Adrenal gland (tissue), 12 donors: ENCODE results near the gene CCK. TPM values are rescaled to one million over a fixed set of nuclear protein-coding genes. Genes with fewer than 3 reads are reported as not detected.

ENCODE experiments used
- DNase-seq, 7 donors: peaks; one replicate each; pipeline ENCODE4 v3.0.0-alpha.2; 2019 to 2020
- H3K27ac ChIP-seq, 5 donors: fragments of 200-600 bp; sonication (generic) in 4 of 5; 1 replicate in 3 of 5; 2 replicates in 2 of 5; pipeline versions ENCODE4 v1.5.1 to v1.8.0; 2016 to 2020; ENCODE audit warnings: mild to moderate bottlenecking in 1 of 5
- H3K27me3 ChIP-seq: fragments of 200-600 bp; 2 replicates; pipeline ENCODE4 v1.8.0; 2021
- H3K36me3 ChIP-seq, 2 donors: fragments of 200-600 bp; replicated peaks in 1 of 2; 1 replicate in 1 of 2; 2 replicates in 1 of 2; pipeline versions ENCODE4 v1.5.1 to v1.8.0; 2018 to 2022
- H3K4me1 ChIP-seq, 2 donors: fragments of 200-600 bp; replicated peaks in 1 of 2; 1 replicate in 1 of 2; 2 replicates in 1 of 2; pipeline versions ENCODE4 v1.5.1 to v1.8.0; 2018 to 2021
- H3K4me3 ChIP-seq, 4 donors: fragments of 200-600 bp; sonication (generic) in 3 of 4; one replicate each; pipeline ENCODE4 v1.5.1; 2016 to 2018
- H3K9me3 ChIP-seq, 3 donors: fragments of 200-600 bp; sonication (generic) in 1 of 3; replicated peaks in 1 of 3; 1 replicate in 2 of 3; 2 replicates in 1 of 3; pipeline versions ENCODE4 v1.5.1 to v1.8.0; 2016 to 2021
- POLR2A ChIP-seq, 2 donors: fragments of 450-650 bp; IDR thresholded peaks; one replicate each; pipeline ENCODE4 v1.6.1; 2017; ENCODE audit warnings: antibody characterized with exemption in 2 of 2, mild to moderate bottlenecking in 2 of 2, moderate library complexity in 1 of 2
- WGBS, 4 donors: extraction: QIAGEN DNeasy Blood & Tissue Kit in 2 of 4; methylation state at CpG; one replicate each; pipeline versions ENCODE4 v1.1.5 to v1.1.7; 2013 to 2017; 5-methylcytosine and 5-hydroxymethylcytosine counted together
- intact Hi-C, 2 donors: fragments of 100-400 bp; cut with DNase I; formaldehyde crosslinking; loops; one replicate each; pipeline versions ENCODE4 v1.14.1 to v1.15.0; 2022 to 2023
- polyA plus RNA-seq, 3 donors: library from polyadenylated mRNA; stranded (reverse); fragments of 200-250 nt in 2 of 3; fragments of 350-450 nt in 1 of 3; fragmentation: Illumina TruSeq in 1 of 3; extraction: RNeasy Lipid Tissue Mini Kit (QIAGEN cat#74804) in 1 of 3; gene quantifications; one replicate each; pipeline ENCODE4 v1.2.3, GENCODE V29; 2013 to 2014
- total RNA-seq, 9 donors: library from RNA; depleted of rRNA in 4 of 9; stranded (reverse); fragments of >200 nt in 4 of 9; fragments of 120-200 nt in 1 of 9; fragmentation: NEBNext Ultra II Directional in 1 of 9; extraction: Animal tissue kit (Norgen Biotek cat#: 25700) in 1 of 9; gene quantifications; one replicate each; pipeline versions ENCODE4 v1.1.0 to v1.2.4, GENCODE V29; 2013 to 2023
- TF ChIP-seq, protein P1 (sequence below), 6 experiments: fragments of 450-650 bp in 4 of 6; fragments of 200-600 bp in 2 of 6; sonication (generic) in 1 of 6; IDR thresholded peaks; 1 replicate in 5 of 6; 2 replicates in 1 of 6; pipeline versions ENCODE4 v1.5.1 to v1.8.0; 2016 to 2021; ENCODE audit warnings: antibody characterized with exemption in 6 of 6, mild to moderate bottlenecking in 2 of 6, moderate library complexity in 1 of 6
- donor health status: healthy with polysubstance abuse.
- donor health status: Bipolar disorder and iron deficiency.
- donor health status: DM: yes; HTN: yes; CAD: no.
- donor health status: DM: no; HTN: no; CAD: no.
- donor health status: DM: no; HTN: no; CAD: no.
- donor health status: DM: yes; HTN: yes; CAD: no.

Gene CCK
- total and polyA plus RNA-seq, 12 donors = 0.13 to 5.5 (median 0.59) TPM; not detected in 4

DNA sequence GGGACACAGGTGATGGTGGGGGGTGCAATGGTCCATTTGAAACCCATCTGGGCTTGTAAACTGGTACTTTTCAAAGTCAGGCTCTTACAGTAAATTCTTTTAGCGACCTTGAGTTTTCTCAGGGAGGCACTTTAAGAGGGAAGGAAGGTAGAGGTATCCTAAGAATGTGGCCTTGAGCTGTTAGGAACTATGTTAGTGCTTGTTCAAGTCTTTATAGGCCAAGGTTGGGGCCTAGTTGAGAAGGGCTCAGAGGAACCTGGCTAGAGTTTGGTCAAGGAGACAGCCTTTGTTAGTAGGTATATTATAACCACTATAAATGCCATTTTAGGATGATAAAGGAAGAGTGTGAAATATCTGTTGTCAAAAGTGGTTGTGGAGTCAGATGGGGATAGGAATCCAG, 9.2 kb upstream of the CCK start:
- Histone ChIP-seq H3K27ac (no peak overlapping the region), H3K4me1 (no peaks in the 10 kb centered on the region), H3K27me3 (no peaks in the 10 kb centered on the region), H3K9me3 (no peaks in the 10 kb centered on the region), H3K4me3 (no peak overlapping the region), H3K36me3 (no peaks in the 10 kb centered on the region)
- WGBS, 4 donors = 54 to 83% (median 59%) methylated on average over 1 of the region's 1 CpG
- TF ChIP-seq, protein P1, sequence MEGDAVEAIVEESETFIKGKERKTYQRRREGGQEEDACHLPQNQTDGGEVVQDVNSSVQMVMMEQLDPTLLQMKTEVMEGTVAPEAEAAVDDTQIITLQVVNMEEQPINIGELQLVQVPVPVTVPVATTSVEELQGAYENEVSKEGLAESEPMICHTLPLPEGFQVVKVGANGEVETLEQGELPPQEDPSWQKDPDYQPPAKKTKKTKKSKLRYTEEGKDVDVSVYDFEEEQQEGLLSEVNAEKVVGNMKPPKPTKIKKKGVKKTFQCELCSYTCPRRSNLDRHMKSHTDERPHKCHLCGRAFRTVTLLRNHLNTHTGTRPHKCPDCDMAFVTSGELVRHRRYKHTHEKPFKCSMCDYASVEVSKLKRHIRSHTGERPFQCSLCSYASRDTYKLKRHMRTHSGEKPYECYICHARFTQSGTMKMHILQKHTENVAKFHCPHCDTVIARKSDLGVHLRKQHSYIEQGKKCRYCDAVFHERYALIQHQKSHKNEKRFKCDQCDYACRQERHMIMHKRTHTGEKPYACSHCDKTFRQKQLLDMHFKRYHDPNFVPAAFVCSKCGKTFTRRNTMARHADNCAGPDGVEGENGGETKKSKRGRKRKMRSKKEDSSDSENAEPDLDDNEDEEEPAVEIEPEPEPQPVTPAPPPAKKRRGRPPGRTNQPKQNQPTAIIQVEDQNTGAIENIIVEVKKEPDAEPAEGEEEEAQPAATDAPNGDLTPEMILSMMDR (IDR thresholded peaks at IDR 0.05) = no peak
- TF ChIP-seq POLR2A (IDR thresholded peaks at IDR 0.05) = no peak
- no peak for DNase-seq
- intact Hi-C loops = no loop called here

- no peaks in the 10 kb centered on the region for H3K4me1 ChIP-seq
- no peaks in the 10 kb centered on the region for H3K9me3 ChIP-seq
- no peaks in the 10 kb centered on the region for H3K36me3 ChIP-seq
- intact Hi-C loops = no loop called here
- DNase-seq = no peak
- no peak overlapping the region for H3K27ac ChIP-seq
- H3K4me3 ChIP-seq = no peak overlapping the region
- no peaks in the 10 kb centered on the region for H3K27me3 ChIP-seq
- TF ChIP-seq POLR2A (IDR thresholded peaks at IDR 0.05) = no peak
- TF ChIP-seq, protein P1 (IDR thresholded peaks at IDR 0.05) = no peak
These were observed 8.3 kb upstream of the CCK start for GRCh38 chr3:42274266-42274665.

- no peak overlapping the region for H3K4me3 ChIP-seq
- no peaks in the 10 kb centered on the region for H3K27me3 ChIP-seq
- no peaks in the 10 kb centered on the region for H3K9me3 ChIP-seq
- no peaks in the 10 kb centered on the region for H3K4me1 ChIP-seq
- H3K36me3 ChIP-seq = no peaks in the 10 kb centered on the region
- no peak overlapping the region for H3K27ac ChIP-seq
- intact Hi-C loops = no loop called here
- 23 to 51% (median 38%) methylated on average over 2 of the region's 2 CpGs for WGBS, 4 donors
- TF ChIP-seq, protein P1 (IDR thresholded peaks at IDR 0.05) = no peak
- TF ChIP-seq POLR2A (IDR thresholded peaks at IDR 0.05) = no peak
- no peak for DNase-seq
These were observed 7.4 kb upstream of the CCK start for GRCh38 chr3:42273361-42273760.

DNA sequence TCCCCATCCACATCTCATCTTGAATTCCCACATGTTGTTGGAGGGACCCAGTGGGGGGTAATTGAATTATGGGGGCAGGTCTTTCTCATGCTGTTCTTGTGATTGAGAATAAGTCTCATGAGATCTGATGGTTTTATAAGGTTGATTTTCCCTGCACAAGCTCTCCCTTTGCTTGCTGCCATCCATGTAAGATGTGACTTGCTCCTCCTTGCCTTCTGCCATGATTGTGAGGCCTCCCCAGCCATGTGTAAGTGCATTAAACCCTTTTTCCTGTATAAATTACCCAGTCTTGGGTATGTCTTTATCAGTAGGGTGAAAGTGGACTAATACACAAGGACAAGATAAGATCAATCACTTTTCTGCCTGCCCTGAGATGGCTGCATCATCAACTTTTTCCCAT, 5.8 kb upstream of the CCK start:
- no peaks in the 10 kb centered on the region for H3K27me3 ChIP-seq
- intact Hi-C loops = no loop called here
- H3K9me3 ChIP-seq = no peaks in the 10 kb centered on the region
- no peaks in the 10 kb centered on the region for H3K36me3 ChIP-seq
- TF ChIP-seq, protein P1 (IDR thresholded peaks at IDR 0.05) = no peak
- TF ChIP-seq POLR2A (IDR thresholded peaks at IDR 0.05) = no peak
- H3K4me1 ChIP-seq = no peaks in the 10 kb centered on the region
- DNase-seq = no peak
- no peak overlapping the region for H3K27ac ChIP-seq
- no peak overlapping the region for H3K4me3 ChIP-seq
